SK-N-SH treated with all-trans-retinoic acid at 6 μM for 48 hours (cell line): ENCODE measurements around the gene UCK1.

Experiments used
- ARNTL ChIP-seq: fragments of 450-650 bp; formaldehyde crosslinking; IDR thresholded peaks from 2 replicates; pipeline ENCODE4 v1.5.0; 2020; ENCODE audit warnings: low read depth, mild to moderate bottlenecking, moderate library complexity, borderline replicate concordance
- BACH2 ChIP-seq: fragments of 250-450 bp; sonication (Bioruptor Pico); IDR thresholded peaks from 2 replicates; pipeline ENCODE4 v1.9.0; 2021; ENCODE audit warnings: mild to moderate bottlenecking, borderline replicate concordance
- GLIS3 ChIP-seq: fragments of 250-450 bp; sonication (Bioruptor Pico); IDR thresholded peaks from 2 replicates; pipeline ENCODE4 v1.5.0; 2020; ENCODE audit warnings: mild to moderate bottlenecking, moderate library complexity
- OSR1 ChIP-seq: fragments of 250-450 bp; sonication (Bioruptor Pico); IDR thresholded peaks from 2 replicates; pipeline ENCODE4 v1.8.0; 2022; ENCODE audit warnings: moderate library complexity, mild to moderate bottlenecking, inconsistent platforms
- PPARA ChIP-seq: fragments of 250-450 bp; sonication (Bioruptor Pico); IDR thresholded peaks from 2 replicates; pipeline ENCODE4 v1.5.0; 2020; ENCODE audit warnings: mild to moderate bottlenecking, borderline replicate concordance
- ZFP3 ChIP-seq: fragments of 250-450 bp; sonication (Bioruptor Pico); IDR thresholded peaks from 2 replicates; pipeline ENCODE4 v1.5.0; 2020; ENCODE audit warnings: mild to moderate bottlenecking, moderate library complexity
- ZNF70 ChIP-seq: fragments of 450-650 bp; formaldehyde crosslinking; IDR thresholded peaks from 2 replicates; pipeline ENCODE4 v1.5.0; 2020; ENCODE audit warnings: mild to moderate bottlenecking, moderate library complexity
- ZNF8 ChIP-seq: fragments of 450-650 bp; formaldehyde crosslinking; IDR thresholded peaks from 2 replicates; pipeline ENCODE4 v1.5.0; 2020; ENCODE audit warnings: mild to moderate bottlenecking, moderate library complexity
- TF ChIP-seq, protein P1 (sequence below): fragments of 250-450 bp; sonication (Bioruptor Pico); IDR thresholded peaks from 2 replicates; pipeline ENCODE4 v1.5.1; 2021; ENCODE audit warnings: mild to moderate bottlenecking, moderate library complexity
- TF ChIP-seq, protein P2 (sequence below): fragments of 250-450 bp; sonication (Bioruptor Pico); IDR thresholded peaks from 2 replicates; pipeline ENCODE4 v1.5.1; 2020; ENCODE audit warnings: low read depth, mild to moderate bottlenecking, moderate library complexity
- TF ChIP-seq, protein P3 (sequence below): fragments of 250-450 bp; sonication (Bioruptor Pico); IDR thresholded peaks from 2 replicates; pipeline ENCODE4 v1.8.0; 2021; ENCODE audit warnings: low read depth, mild to moderate bottlenecking, moderate library complexity, borderline replicate concordance
- TF ChIP-seq, protein P4 (sequence below): fragments of 250-450 bp; sonication (Bioruptor Pico); IDR thresholded peaks from 2 replicates; pipeline ENCODE4 v1.8.0; 2020; ENCODE audit warnings: mild to moderate bottlenecking, moderate library complexity, borderline replicate concordance
- TF ChIP-seq, protein P5 (sequence below): fragments of 250-450 bp; sonication (Bioruptor Pico); IDR thresholded peaks from 2 replicates; pipeline ENCODE4 v1.5.0; 2020; ENCODE audit warnings: mild to moderate bottlenecking, moderate library complexity

DNA sequence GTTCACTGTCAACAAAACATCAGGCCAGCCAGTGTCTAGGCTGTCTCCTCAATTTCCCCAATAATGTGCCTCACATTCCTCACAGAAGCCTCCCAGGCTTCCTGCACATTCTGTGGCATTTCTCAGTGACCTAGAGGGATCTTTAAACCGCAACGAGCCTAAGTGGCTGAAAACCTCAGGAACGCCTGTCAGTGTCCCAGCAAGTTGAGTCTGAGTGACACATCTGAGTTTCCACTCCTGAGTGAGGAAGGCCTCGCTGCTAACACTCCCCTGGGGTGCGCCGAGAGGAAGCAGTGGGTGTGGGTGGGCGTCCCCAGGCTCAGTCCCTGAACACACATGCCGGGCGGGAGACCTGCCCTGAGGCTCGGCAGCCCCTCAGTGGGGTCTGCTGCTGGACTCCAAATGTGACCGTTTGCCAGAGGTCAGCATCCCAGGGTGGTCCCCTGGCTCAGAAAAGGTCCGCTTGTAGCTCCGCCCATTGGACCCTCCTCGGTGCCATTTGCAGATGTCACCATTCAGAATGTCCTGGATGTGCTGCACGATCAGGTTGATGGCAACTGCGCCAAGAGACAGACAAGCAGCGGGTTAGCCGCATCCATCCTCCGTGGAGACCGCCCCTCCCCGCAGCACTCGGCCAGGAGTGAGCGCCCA, 6.3 kb downstream of the UCK1 start:
- TF ChIP-seq PPARA (CRISPR knock-in tag) (no peak), ARNTL (CRISPR knock-in tag) (no peak), ZNF8 (CRISPR knock-in tag) (no peak), ZNF70 (no peak), OSR1 (CRISPR knock-in tag) (no peak), ZFP3 (CRISPR knock-in tag) (no peak), GLIS3 (CRISPR knock-in tag) (no peak), BACH2 (CRISPR knock-in tag) (no peak)
- TF ChIP-seq, protein P1, sequence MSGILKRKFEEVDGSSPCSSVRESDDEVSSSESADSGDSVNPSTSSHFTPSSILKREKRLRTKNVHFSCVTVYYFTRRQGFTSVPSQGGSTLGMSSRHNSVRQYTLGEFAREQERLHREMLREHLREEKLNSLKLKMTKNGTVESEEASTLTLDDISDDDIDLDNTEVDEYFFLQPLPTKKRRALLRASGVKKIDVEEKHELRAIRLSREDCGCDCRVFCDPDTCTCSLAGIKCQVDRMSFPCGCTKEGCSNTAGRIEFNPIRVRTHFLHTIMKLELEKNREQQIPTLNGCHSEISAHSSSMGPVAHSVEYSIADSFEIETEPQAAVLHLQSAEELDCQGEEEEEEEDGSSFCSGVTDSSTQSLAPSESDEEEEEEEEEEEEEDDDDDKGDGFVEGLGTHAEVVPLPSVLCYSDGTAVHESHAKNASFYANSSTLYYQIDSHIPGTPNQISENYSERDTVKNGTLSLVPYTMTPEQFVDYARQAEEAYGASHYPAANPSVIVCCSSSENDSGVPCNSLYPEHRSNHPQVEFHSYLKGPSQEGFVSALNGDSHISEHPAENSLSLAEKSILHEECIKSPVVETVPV (CRISPR knock-in tag), result no peak
- TF ChIP-seq, protein P2, sequence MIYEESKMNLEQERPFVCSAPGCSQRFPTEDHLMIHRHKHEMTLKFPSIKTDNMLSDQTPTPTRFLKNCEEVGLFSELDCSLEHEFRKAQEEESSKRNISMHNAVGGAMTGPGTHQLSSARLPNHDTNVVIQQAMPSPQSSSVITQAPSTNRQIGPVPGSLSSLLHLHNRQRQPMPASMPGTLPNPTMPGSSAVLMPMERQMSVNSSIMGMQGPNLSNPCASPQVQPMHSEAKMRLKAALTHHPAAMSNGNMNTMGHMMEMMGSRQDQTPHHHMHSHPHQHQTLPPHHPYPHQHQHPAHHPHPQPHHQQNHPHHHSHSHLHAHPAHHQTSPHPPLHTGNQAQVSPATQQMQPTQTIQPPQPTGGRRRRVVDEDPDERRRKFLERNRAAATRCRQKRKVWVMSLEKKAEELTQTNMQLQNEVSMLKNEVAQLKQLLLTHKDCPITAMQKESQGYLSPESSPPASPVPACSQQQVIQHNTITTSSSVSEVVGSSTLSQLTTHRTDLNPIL (CRISPR knock-in tag), result no peak
- TF ChIP-seq, protein P3, sequence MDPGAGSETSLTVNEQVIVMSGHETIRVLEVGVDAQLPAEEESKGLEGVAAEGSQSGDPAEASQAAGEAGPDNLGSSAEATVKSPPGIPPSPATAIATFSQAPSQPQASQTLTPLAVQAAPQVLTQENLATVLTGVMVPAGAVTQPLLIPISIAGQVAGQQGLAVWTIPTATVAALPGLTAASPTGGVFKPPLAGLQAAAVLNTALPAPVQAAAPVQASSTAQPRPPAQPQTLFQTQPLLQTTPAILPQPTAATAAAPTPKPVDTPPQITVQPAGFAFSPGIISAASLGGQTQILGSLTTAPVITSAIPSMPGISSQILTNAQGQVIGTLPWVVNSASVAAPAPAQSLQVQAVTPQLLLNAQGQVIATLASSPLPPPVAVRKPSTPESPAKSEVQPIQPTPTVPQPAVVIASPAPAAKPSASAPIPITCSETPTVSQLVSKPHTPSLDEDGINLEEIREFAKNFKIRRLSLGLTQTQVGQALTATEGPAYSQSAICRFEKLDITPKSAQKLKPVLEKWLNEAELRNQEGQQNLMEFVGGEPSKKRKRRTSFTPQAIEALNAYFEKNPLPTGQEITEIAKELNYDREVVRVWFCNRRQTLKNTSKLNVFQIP (CRISPR knock-in tag), result no peak
- TF ChIP-seq, protein P4, sequence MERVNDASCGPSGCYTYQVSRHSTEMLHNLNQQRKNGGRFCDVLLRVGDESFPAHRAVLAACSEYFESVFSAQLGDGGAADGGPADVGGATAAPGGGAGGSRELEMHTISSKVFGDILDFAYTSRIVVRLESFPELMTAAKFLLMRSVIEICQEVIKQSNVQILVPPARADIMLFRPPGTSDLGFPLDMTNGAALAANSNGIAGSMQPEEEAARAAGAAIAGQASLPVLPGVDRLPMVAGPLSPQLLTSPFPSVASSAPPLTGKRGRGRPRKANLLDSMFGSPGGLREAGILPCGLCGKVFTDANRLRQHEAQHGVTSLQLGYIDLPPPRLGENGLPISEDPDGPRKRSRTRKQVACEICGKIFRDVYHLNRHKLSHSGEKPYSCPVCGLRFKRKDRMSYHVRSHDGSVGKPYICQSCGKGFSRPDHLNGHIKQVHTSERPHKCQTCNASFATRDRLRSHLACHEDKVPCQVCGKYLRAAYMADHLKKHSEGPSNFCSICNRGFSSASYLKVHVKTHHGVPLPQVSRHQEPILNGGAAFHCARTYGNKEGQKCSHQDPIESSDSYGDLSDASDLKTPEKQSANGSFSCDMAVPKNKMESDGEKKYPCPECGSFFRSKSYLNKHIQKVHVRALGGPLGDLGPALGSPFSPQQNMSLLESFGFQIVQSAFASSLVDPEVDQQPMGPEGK (CRISPR knock-in tag), result no peak
- TF ChIP-seq, protein P5, sequence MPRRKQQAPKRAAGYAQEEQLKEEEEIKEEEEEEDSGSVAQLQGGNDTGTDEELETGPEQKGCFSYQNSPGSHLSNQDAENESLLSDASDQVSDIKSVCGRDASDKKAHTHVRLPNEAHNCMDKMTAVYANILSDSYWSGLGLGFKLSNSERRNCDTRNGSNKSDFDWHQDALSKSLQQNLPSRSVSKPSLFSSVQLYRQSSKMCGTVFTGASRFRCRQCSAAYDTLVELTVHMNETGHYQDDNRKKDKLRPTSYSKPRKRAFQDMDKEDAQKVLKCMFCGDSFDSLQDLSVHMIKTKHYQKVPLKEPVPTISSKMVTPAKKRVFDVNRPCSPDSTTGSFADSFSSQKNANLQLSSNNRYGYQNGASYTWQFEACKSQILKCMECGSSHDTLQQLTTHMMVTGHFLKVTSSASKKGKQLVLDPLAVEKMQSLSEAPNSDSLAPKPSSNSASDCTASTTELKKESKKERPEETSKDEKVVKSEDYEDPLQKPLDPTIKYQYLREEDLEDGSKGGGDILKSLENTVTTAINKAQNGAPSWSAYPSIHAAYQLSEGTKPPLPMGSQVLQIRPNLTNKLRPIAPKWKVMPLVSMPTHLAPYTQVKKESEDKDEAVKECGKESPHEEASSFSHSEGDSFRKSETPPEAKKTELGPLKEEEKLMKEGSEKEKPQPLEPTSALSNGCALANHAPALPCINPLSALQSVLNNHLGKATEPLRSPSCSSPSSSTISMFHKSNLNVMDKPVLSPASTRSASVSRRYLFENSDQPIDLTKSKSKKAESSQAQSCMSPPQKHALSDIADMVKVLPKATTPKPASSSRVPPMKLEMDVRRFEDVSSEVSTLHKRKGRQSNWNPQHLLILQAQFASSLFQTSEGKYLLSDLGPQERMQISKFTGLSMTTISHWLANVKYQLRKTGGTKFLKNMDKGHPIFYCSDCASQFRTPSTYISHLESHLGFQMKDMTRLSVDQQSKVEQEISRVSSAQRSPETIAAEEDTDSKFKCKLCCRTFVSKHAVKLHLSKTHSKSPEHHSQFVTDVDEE, result no peak
